Hematopoietic multipotent progenitor cell (in vitro differentiated cells): Measurements from ENCODE around the gene CDPF1. TPM values are rescaled to one million over a fixed set of nuclear protein-coding genes. Genes with fewer than 3 reads are reported as not detected.

Experiments
- total RNA-seq: library from RNA; depleted of rRNA; stranded (reverse); fragments of >200 nt; gene quantifications from one replicate; pipeline ENCODE4 v1.2.3, GENCODE V29; 2012

Gene CDPF1
- total RNA-seq, 1 donor, result 18.9 TPM

Other genes starting within 250 kb of the CDPF1 start
- 12.7 TPM for gene PPARA, start 99.8 kb downstream of the CDPF1 start, total RNA-seq
- gene PKDREJ, start 13.1 kb upstream of the CDPF1 start, total RNA-seq, result under 0.01 TPM
- gene TTC38, start 17.7 kb upstream of the CDPF1 start, total RNA-seq, result 39.3 TPM
- 1.6 TPM for gene GTSE1, start 46.6 kb upstream of the CDPF1 start, total RNA-seq
- 29.1 TPM for gene TRMU, start 85.4 kb upstream of the CDPF1 start, total RNA-seq